H54 (cell line): Measurements from ENCODE around the gene BTN2A1.

Source experiments
- DNase-seq: peaks from one replicate; pipeline ENCODE4 v3.0.0; 2011; ENCODE audit warnings: low spot score, mixed read lengths; ENCODE audit not compliant: insufficient read length
- FAIRE-seq: peaks from 3 replicates; lab custom pipeline; 2011; peaks lifted over from hg19 to GRCh38; lab: Jason Lieb, UNC
- POLR2A ChIP-seq: IDR thresholded peaks from 2 replicates; pipeline ENCODE4 v1.6.1; 2011; ENCODE audit warnings: low read depth, mild to moderate bottlenecking, low read length

The BTN2A1 gene

GRCh38 chr6:26464416-26465131, 6.8 kb downstream of the BTN2A1 start:
- TF ChIP-seq POLR2A, result no peak
- DNase-seq (no peak), FAIRE-seq (no peak)

- DNase-seq (no peak), FAIRE-seq (no peak)
- TF ChIP-seq POLR2A, result no peak
These were observed 8.0 kb downstream of the BTN2A1 start for GRCh38 chr6:26465776-26466175.

GRCh38 chr6:26468829-26469228, 11.1 kb downstream of the BTN2A1 start:
- TF ChIP-seq POLR2A, result no peak
- FAIRE-seq, result no peak
- DNase-seq, result no peak

GRCh38 chr6:26470643-26471042, 12.9 kb downstream of the BTN2A1 start:
- no peak for TF ChIP-seq POLR2A
- FAIRE-seq (no peak), DNase-seq (no peak)

- no peak for TF ChIP-seq POLR2A
- DNase-seq (no peak), FAIRE-seq (no peak)
These were observed 14.2 kb downstream of the BTN2A1 start for GRCh38 chr6:26471970-26472369.

- no peak for DNase-seq
- no peak for TF ChIP-seq POLR2A
- no peak for FAIRE-seq
These were observed 15.0 kb downstream of the BTN2A1 start for GRCh38 chr6:26472549-26473290.

- no peak for TF ChIP-seq POLR2A
- no peak for FAIRE-seq
- no peak for DNase-seq
These were observed 15.6 kb downstream of the BTN2A1 start for GRCh38 chr6:26473429-26473757.

GRCh38 chr6:26473758-26474438, 16.1 kb downstream of the BTN2A1 start:
- TF ChIP-seq POLR2A, result peak; percentile 52; the same call in 1 of the 2 replicates
- DNase-seq (peak; percentile 54), FAIRE-seq (peak; percentile 98)

- FAIRE-seq (no peak), DNase-seq (no peak)
- no peak for TF ChIP-seq POLR2A
These were observed 16.7 kb downstream of the BTN2A1 start for GRCh38 chr6:26474439-26474881.

- DNase-seq (no peak), FAIRE-seq (no peak)
- no peak for TF ChIP-seq POLR2A
These were observed 18.3 kb downstream of the BTN2A1 start for GRCh38 chr6:26475823-26476729.

GRCh38 chr6:26476896-26477295, 19.1 kb downstream of the BTN2A1 start:
- DNase-seq (no peak), FAIRE-seq (no peak)
- no peak for TF ChIP-seq POLR2A

GRCh38 chr6:26477426-26477825, 19.7 kb downstream of the BTN2A1 start:
- no peak for TF ChIP-seq POLR2A
- DNase-seq (no peak), FAIRE-seq (no peak)
